ENCODE data around the gene FOSL2. TPM values are rescaled to one million over a fixed set of nuclear protein-coding genes. Genes with fewer than 3 reads are reported as not detected.

FOSL2 gene
- total RNA-seq (10 to 100 TPM; 24.3 to 39.7 TPM), polyA plus RNA-seq (ENCODE audit: insufficient read depth, low read depth, low replicate concordance) (14.1 TPM)
- long read RNA-seq, donor 1, full-length matches to known transcripts, result 11 of 11 reads
- long read RNA-seq, donor 1, partial matches to known transcripts, result 0 of 11 reads
- long read RNA-seq, donor 1, other reads (novel, unspliced or antisense), result 0 of 11 reads
- long read RNA-seq, donor 2, full-length matches to known transcripts, result 13 of 22 reads
- long read RNA-seq, donor 2, partial matches to known transcripts, result 9 of 22 reads
- long read RNA-seq, donor 2, other reads (novel, unspliced or antisense), result 0 of 22 reads

- intact Hi-C loops (cut with DNase I; ENCODE audit: low total_unique reads), result loop anchor here (5.0 to 10.0 kb wide), 2 partner anchors 438 to 685 kb away; no protein-coding TSS in a partner anchor
- Histone ChIP-seq H3K27ac (peak within 1 kb of the TSS; percentile 99 to 100), H3K4me3 (peak within 1 kb of the TSS; percentile 62 to 77), H3K4me1 (peaks cover 25% of the 10 kb centered on the region), H3K9me3 (no peaks in the 10 kb centered on the region), H3K36me3 (ENCODE audit: low read depth, missing control alignments) (no peaks in the 10 kb centered on the region), H3K27me3 (no peaks in the 10 kb centered on the region)
- DNase-seq, result peak; percentile 97
- 0 to 1% methylated on average over 31 to 80 of the region's 93 CpGs for WGBS, 2 donors
- TF ChIP-seq CTCF (IDR thresholded peaks at IDR 0.05), result no peak
- TF ChIP-seq POLR2A (IDR thresholded peaks at IDR 0.05), result peak; percentile 96
Measured at GRCh38 chr2:28392297-28393113, at the start of gene FOSL2. FOSL2 (plus strand) TSS chr2:28392858; CDS start chr2:28393721, 863 bp downstream.

DNA sequence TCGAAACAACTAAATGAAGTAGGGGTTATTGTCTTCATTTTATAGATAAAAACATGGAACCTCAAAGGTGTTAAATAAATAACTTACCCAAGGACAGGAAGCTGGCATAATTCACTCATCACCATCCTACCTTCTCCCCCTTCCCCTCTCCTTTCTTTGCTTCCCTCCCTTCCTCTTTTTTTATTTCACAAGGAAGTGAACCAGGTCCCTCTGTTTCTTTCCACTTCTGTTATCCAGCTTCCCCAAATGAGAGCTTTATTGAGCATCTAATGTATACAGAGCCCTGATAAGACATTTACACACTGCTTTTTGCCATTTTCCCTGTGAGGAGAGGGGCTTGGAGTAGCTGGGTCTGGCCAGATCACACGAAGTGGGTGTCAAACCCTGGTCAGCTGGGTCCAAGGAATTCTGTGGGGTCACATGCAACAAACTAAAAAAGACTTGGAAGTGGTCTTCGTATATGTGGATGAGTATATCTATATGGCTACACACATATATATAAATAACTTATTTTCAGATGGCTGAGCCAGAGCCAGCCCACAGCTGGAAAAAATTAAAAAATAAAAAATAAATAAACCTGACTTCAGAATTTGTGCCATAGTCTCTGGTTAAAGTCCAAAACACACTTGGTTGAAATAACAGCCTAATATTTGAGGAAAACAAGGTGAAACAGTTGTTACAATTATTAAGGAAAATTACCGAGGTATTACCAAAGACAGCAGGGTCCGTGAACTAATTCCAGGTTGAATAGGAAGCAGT is 49.3 kb upstream of the FOSL2 start:
- peak overlapping the region; percentile 9 to 66 for H3K27ac ChIP-seq
- H3K9me3 ChIP-seq, result no peaks in the 10 kb centered on the region
- intact Hi-C loops (cut with DNase I; ENCODE audit: low total_unique reads), result no loop called here
- no peak for DNase-seq
- H3K4me3 ChIP-seq, result no peak overlapping the region
- no peak for TF ChIP-seq POLR2A (IDR thresholded peaks at IDR 0.05)
- TF ChIP-seq CTCF (IDR thresholded peaks at IDR 0.05), result no peak
- H3K36me3 ChIP-seq (ENCODE audit: low read depth, missing control alignments), result no peaks in the 10 kb centered on the region
- H3K27me3 ChIP-seq, result no peaks in the 10 kb centered on the region
- 62 to 71% methylated on average over 5 of the region's 5 CpGs for WGBS, 2 donors
- H3K4me1 ChIP-seq, result peaks cover 45% of the 10 kb centered on the region

- no peak for TF ChIP-seq POLR2A (IDR thresholded peaks at IDR 0.05)
- no peak for TF ChIP-seq CTCF (IDR thresholded peaks at IDR 0.05)
- DNase-seq, result no peak
- WGBS, 2 donors, result 61 to 62% methylated on average over 18 to 20 of the region's 20 CpGs
- H3K27ac ChIP-seq, result peak overlapping the region in 1 of 2 donors; percentile 66
- intact Hi-C loops (cut with DNase I; ENCODE audit: low total_unique reads), result no loop called here
- no peaks in the 10 kb centered on the region for H3K36me3 ChIP-seq (ENCODE audit: low read depth, missing control alignments)
- H3K27me3 ChIP-seq, result no peaks in the 10 kb centered on the region
- no peaks in the 10 kb centered on the region for H3K9me3 ChIP-seq
- no peak overlapping the region for H3K4me3 ChIP-seq
- H3K4me1 ChIP-seq, result peaks cover 37% of the 10 kb centered on the region
Measured at GRCh38 chr2:28343971-28344715, 48.5 kb upstream of the FOSL2 start.

GRCh38 chr2:28344756-28345373 is 47.8 kb upstream of the FOSL2 start:
- TF ChIP-seq POLR2A (IDR thresholded peaks at IDR 0.05) (no peak), CTCF (IDR thresholded peaks at IDR 0.05) (no peak)
- no peak overlapping the region for H3K27ac ChIP-seq
- 70% methylated on average over 16 to 30 of the region's 30 CpGs for WGBS, 2 donors
- DNase-seq, result no peak
- H3K4me1 ChIP-seq, result peaks cover 37% of the 10 kb centered on the region
- H3K27me3 ChIP-seq, result no peaks in the 10 kb centered on the region
- H3K9me3 ChIP-seq, result no peaks in the 10 kb centered on the region
- intact Hi-C loops (cut with DNase I; ENCODE audit: low total_unique reads), result no loop called here
- no peak overlapping the region for H3K4me3 ChIP-seq
- no peaks in the 10 kb centered on the region for H3K36me3 ChIP-seq (ENCODE audit: low read depth, missing control alignments)
